Ovary (tissue), 9 donors: ENCODE data around the gene LIN9. TPM values are rescaled to one million over a fixed set of nuclear protein-coding genes. Genes with fewer than 3 reads are reported as not detected.

Source experiments
- DNase-seq, 5 donors: peaks; one replicate each; pipeline ENCODE4 v3.0.0-alpha.2; 2019 to 2020
- H3K27ac ChIP-seq, 2 donors: fragments of 200-600 bp; one replicate each; pipeline versions ENCODE4 v1.5.1 to v1.8.0; 2019 to 2022
- H3K27me3 ChIP-seq: fragments of 200-600 bp; one replicate; pipeline ENCODE4 v1.8.0; 2022
- H3K36me3 ChIP-seq: fragments of 200-600 bp; sonication (generic); one replicate; pipeline ENCODE4 v1.5.1; 2019
- H3K4me1 ChIP-seq: one replicate; pipeline ENCODE4 v1.8.1; 2013; ENCODE audit warnings: mild to moderate bottlenecking, moderate library complexity; ENCODE audit not compliant: insufficient read depth
- H3K4me3 ChIP-seq: fragments of 200-600 bp; sonication (generic); one replicate; pipeline ENCODE4 v1.5.1; 2017
- H3K9me3 ChIP-seq, 2 donors: fragments of 200-600 bp in 1 of 2; sonication (generic) in 1 of 2; one replicate each; pipeline versions ENCODE4 v1.5.1 to v1.8.1; 2013 to 2019; ENCODE audit warnings: mild to moderate bottlenecking in 1 of 2, moderate library complexity in 1 of 2
- CTCF ChIP-seq, 3 donors: fragments of 450-650 bp in 2 of 3; fragments of 200-600 bp in 1 of 3; IDR thresholded peaks; one replicate each; pipeline versions ENCODE4 v1.5.1 to v1.8.0; 2016 to 2022; ENCODE audit warnings: antibody characterized with exemption in 3 of 3, mild to moderate bottlenecking in 1 of 3
- EP300 ChIP-seq: sonication (generic); formaldehyde crosslinking; IDR thresholded peaks from one replicate; pipeline ENCODE4 v1.6.1; 2017; ENCODE audit warnings: antibody characterized with exemption
- POLR2A ChIP-seq: fragments of 450-650 bp; IDR thresholded peaks from one replicate; pipeline ENCODE4 v1.6.1; 2017; ENCODE audit warnings: antibody characterized with exemption, mild to moderate bottlenecking, moderate library complexity
- WGBS, 3 donors: extraction: QIAGEN DNeasy Blood & Tissue Kit in 1 of 3; methylation state at CpG; one replicate each; pipeline versions ENCODE4 v1.1.5 to v1.1.7; 2013 to 2017; 5-methylcytosine and 5-hydroxymethylcytosine counted together
- intact Hi-C, 4 donors: fragments of 100-400 bp; cut with DNase I; formaldehyde crosslinking; loops; one replicate each; pipeline versions ENCODE4 v1.11.0 to v1.15.1; 2022 to 2023
- polyA plus RNA-seq, 2 donors: library from polyadenylated mRNA; stranded (reverse); fragments of 200-250 nt in 1 of 2; fragments of 350-450 nt in 1 of 2; fragmentation: Illumina TruSeq in 1 of 2; extraction: RNeasy Lipid Tissue Mini Kit (QIAGEN cat#74804) in 1 of 2; gene quantifications; one replicate each; pipeline ENCODE4 v1.2.3, GENCODE V29; 2013 to 2014
- total RNA-seq, 7 donors: library from RNA; depleted of rRNA in 2 of 7; stranded (reverse); fragments of >200 nt in 2 of 7; fragmentation: NEBNext Ultra II Directional in 3 of 7; extraction: Animal tissue kit (Norgen Biotek cat#: 25700) in 3 of 7; gene quantifications; one replicate each; pipeline versions ENCODE4 v1.1.0 to v1.2.4, GENCODE V29; 2016 to 2023
- donor health status: DM: no; HTN: no; CAD: no; lungs with moderate emphysema.
- donor health status: DM: no; HTN: no; CAD: no.
- donor health status: Bipolar disorder and iron deficiency.
- donor health status: DM: yes; HTN: yes; CAD: no.
- donor health status: DM: no; HTN: no; CAD: no.
- donor health status: DM: yes; HTN: yes; CAD: no.

The LIN9 gene
- total and polyA plus RNA-seq, 9 donors = 3.1 to 8.6 (median 4.3) TPM

DNA sequence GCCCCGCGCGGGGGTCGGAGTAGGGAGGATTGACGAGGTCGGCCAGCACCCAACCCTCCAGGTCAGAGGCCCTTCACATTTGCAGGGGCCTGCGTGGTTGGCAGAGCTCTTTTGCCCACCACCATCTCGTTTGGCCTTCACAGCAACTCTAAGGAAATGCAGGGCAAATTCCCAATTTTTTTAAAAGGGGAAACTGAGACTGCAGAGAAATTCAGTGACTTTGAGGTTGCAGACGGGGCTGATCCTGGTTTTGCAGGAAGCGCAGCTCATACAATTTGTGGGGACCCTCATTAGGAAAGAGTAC is 122.0 kb downstream of the LIN9 start:
- TF ChIP-seq POLR2A (no peak), EP300 (no peak), CTCF (IDR thresholded peaks at IDR 0.05) (peak in 1 of 3 donors; percentile 3)
- no peaks in the 10 kb centered on the region for H3K9me3 ChIP-seq
- peak overlapping the region; percentile 79 to 93 for H3K27ac ChIP-seq
- H3K4me1 ChIP-seq = peaks cover 4% of the 10 kb centered on the region
- H3K27me3 ChIP-seq = no peaks in the 10 kb centered on the region
- intact Hi-C loops = no loop called here
- WGBS, 3 donors = 3 to 4% (median 3%) methylated on average over 10 of the region's 10 CpGs
- no peaks in the 10 kb centered on the region for H3K36me3 ChIP-seq
- no peak for DNase-seq
- peak overlapping the region; percentile 79 for H3K4me3 ChIP-seq

- Histone ChIP-seq H3K4me3 (peak within 1 kb of the TSS; percentile 79), H3K36me3 (no peaks in the 10 kb centered on the region), H3K9me3 (no peaks in the 10 kb centered on the region), H3K4me1 (peaks cover 6% of the 10 kb centered on the region), H3K27me3 (no peaks in the 10 kb centered on the region), H3K27ac (peak within 1 kb of the TSS; percentile 79 to 93)
- intact Hi-C loops = no loop called here
- TF ChIP-seq POLR2A (peak; percentile 93), EP300 (no peak), CTCF (IDR thresholded peaks at IDR 0.05) (peak in 1 of 3 donors; percentile 6)
- 0 to 1% (median 0%) methylated on average over 39 to 75 of the region's 75 CpGs for WGBS, 3 donors
- DNase-seq = peak; percentile 88 to 91 (median 90)
These were observed 122.6 kb downstream of the LIN9 start, which contains the start of gene ACBD3 for GRCh38 chr1:226186124-226187018. ACBD3 (minus strand) TSS chr1:226186741; CDS start chr1:226186675, 66 bp downstream.

GRCh38 chr1:226185141-226186036 is 123.6 kb downstream of the LIN9 start:
- intact Hi-C loops = no loop called here
- H3K27ac ChIP-seq = peak overlapping the region; percentile 79 to 93
- H3K27me3 ChIP-seq = no peaks in the 10 kb centered on the region
- 7 to 10% (median 9%) methylated on average over 14 of the region's 14 CpGs for WGBS, 3 donors
- H3K36me3 ChIP-seq = no peaks in the 10 kb centered on the region
- no peaks in the 10 kb centered on the region for H3K9me3 ChIP-seq
- H3K4me3 ChIP-seq = peak overlapping the region; percentile 79
- TF ChIP-seq CTCF (IDR thresholded peaks at IDR 0.05) (no peak), EP300 (no peak), POLR2A (no peak)
- peaks cover 6% of the 10 kb centered on the region for H3K4me1 ChIP-seq
- DNase-seq = no peak

GRCh38 chr1:226181996-226182714 is 126.8 kb downstream of the LIN9 start:
- Histone ChIP-seq H3K27ac (no peak overlapping the region), H3K9me3 (no peaks in the 10 kb centered on the region), H3K4me3 (no peak overlapping the region), H3K27me3 (no peaks in the 10 kb centered on the region), H3K4me1 (peaks cover 6% of the 10 kb centered on the region), H3K36me3 (no peaks in the 10 kb centered on the region)
- TF ChIP-seq POLR2A (no peak), CTCF (IDR thresholded peaks at IDR 0.05) (no peak), EP300 (no peak)
- intact Hi-C loops = no loop called here
- WGBS, 3 donors = 66 to 78% (median 67%) methylated on average over 14 of the region's 14 CpGs
- DNase-seq = peak; percentile 46 to 70 (median 60)
